Neural cell (in vitro differentiated cells): ENCODE results near the gene JADE2.

Experiments used
- POLR2AphosphoS5 ChIP-seq: IDR thresholded peaks from 2 replicates; pipeline ENCODE4 v1.6.1; 2012
- TF ChIP-seq, protein P1 (sequence below): fragments of 450-650 bp; IDR thresholded peaks from 2 replicates; pipeline ENCODE4 v1.5.1; 2014; ENCODE audit warnings: antibody characterized with exemption, mild to moderate bottlenecking, moderate library complexity; ENCODE audit not compliant: poor library complexity, severe bottlenecking

DNA sequence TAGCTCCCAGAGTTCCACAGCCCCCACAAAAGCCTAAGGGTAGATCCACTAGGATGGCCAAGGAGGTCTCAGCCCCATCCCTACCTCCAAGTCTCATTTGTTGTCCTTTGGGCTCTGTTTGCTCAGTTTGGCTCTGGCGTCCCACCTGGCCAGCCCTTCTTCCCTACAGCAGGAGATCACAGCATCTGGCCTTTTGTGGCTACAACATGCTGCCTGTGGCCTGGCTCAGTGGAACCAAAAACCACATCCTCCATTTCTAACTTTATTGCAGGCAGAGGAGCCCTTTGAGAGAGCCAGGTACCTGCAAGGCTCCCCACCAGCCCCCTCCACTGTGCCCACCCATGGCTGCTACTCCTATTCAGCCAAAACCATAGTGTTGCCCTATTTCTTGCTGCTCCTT lies 11.4 kb downstream of the JADE2 start:
- TF ChIP-seq, protein P1, sequence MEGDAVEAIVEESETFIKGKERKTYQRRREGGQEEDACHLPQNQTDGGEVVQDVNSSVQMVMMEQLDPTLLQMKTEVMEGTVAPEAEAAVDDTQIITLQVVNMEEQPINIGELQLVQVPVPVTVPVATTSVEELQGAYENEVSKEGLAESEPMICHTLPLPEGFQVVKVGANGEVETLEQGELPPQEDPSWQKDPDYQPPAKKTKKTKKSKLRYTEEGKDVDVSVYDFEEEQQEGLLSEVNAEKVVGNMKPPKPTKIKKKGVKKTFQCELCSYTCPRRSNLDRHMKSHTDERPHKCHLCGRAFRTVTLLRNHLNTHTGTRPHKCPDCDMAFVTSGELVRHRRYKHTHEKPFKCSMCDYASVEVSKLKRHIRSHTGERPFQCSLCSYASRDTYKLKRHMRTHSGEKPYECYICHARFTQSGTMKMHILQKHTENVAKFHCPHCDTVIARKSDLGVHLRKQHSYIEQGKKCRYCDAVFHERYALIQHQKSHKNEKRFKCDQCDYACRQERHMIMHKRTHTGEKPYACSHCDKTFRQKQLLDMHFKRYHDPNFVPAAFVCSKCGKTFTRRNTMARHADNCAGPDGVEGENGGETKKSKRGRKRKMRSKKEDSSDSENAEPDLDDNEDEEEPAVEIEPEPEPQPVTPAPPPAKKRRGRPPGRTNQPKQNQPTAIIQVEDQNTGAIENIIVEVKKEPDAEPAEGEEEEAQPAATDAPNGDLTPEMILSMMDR, result no peak
- no peak for TF ChIP-seq POLR2AphosphoS5
